Glomerular endothelial cell (primary cell): ENCODE results near the gene PBRM1. TPM values are rescaled to one million over a fixed set of nuclear protein-coding genes. Genes with fewer than 3 reads are reported as not detected.
"Not testable (repeated sequence)": the region's sequence is repeated elsewhere in the genome, so short reads cannot be mapped to it uniquely, and the experiment has no call there.

Experiments
- DNase-seq: peaks from one replicate; pipeline ENCODE4 v3.0.0-alpha.2; 2011; ENCODE audit warnings: low read depth, low spot score; ENCODE audit errors: extremely low read depth
- total RNA-seq: library from RNA; depleted of rRNA; stranded (reverse); fragments of >200 nt; gene quantifications from 2 replicates; pipeline ENCODE4 v1.2.3, GENCODE V29; 2015

Gene PBRM1
- total RNA-seq, 1 donor from 2014 or later = 78.4 TPM

DNA sequence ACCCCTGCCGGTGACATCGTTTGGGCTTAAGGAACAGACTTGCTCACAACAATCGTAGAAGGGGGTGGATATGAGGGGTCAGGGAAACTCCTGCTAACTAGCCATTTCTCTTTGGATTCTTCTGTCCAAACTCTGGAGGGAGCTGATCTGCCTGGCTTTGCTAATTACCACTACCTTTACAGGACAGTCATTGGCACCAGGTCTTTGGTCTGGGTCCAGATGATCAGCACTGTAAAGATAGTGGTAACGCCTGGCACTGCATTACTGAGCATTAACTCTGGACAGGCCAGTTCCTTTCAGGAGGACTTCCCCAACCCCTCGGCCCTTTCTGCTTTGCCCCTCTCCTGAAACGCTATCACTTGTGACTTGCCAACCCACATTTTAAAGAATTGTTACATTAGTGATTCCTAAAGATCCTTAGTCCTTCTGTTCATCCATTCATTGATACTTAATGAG, 148.5 kb downstream of the PBRM1 start:
- no peak for DNase-seq

GRCh38 chr3:52536369-52537164, 149.1 kb downstream of the PBRM1 start, which contains the start of gene UQCC5:
Gene UQCC5, plus strand, starts transcription at chr3:52536605. Its CDS starts 151 bp downstream, at chr3:52536756.
- DNase-seq = peak; percentile 70

- no peak for DNase-seq
Observed at GRCh38 chr3:52536112-52536368, 149.7 kb downstream of the PBRM1 start.

GRCh38 chr3:52535411-52536111, 150.2 kb downstream of the PBRM1 start:
- DNase-seq = no peak

- DNase-seq = no peak
Observed at GRCh38 chr3:52534281-52535183, 151.2 kb downstream of the PBRM1 start.

- no peak for DNase-seq
Observed at GRCh38 chr3:52533623-52534280, 152.0 kb downstream of the PBRM1 start, which contains the start of gene NT5DC2. Gene NT5DC2, minus strand, starts transcription at chr3:52533857. Its CDS starts 120 bp downstream, at chr3:52533737.

DNA sequence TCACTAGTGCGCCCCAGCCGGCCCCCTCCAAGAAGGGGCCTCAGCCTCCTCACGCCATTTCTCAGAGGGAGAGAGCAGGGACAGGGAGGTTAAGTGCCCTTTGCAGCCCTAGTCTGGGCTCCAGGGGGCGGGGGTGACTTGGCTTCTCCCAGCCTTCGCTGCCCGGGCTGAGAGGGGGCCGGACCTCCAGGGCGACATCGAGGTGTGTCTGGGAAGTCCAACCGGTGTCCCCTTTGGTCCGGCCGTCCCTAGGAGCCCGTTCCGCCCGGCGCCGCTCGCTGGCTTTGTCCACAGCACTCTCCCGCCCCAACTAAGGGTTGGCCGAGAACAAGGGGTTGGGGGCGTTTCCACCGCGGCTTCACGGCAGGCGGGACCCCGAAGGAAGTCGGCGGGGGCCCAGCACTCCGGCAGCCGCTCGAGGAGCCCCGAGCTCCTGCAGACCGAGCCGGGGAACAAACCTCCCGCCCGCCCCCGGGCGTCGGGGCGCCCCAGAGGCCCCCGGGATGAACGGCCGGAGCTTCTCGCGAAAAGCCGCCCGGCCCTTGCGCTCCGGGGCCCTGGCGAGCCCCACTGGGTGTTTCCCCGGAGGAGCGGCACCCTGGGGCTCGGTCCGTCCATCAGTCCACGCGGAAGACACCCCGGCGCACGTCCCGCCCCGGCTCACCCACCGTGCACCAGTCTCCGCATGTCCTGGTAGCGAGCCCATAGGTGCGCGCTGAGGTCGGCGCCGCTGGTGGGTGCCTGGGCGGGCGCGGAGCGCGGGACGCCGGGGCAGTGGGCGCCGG, 152.7 kb downstream of the PBRM1 start:
- DNase-seq = no peak

- peak; percentile 64 for DNase-seq
Observed at GRCh38 chr3:52532517-52532837, 153.2 kb downstream of the PBRM1 start.

DNA sequence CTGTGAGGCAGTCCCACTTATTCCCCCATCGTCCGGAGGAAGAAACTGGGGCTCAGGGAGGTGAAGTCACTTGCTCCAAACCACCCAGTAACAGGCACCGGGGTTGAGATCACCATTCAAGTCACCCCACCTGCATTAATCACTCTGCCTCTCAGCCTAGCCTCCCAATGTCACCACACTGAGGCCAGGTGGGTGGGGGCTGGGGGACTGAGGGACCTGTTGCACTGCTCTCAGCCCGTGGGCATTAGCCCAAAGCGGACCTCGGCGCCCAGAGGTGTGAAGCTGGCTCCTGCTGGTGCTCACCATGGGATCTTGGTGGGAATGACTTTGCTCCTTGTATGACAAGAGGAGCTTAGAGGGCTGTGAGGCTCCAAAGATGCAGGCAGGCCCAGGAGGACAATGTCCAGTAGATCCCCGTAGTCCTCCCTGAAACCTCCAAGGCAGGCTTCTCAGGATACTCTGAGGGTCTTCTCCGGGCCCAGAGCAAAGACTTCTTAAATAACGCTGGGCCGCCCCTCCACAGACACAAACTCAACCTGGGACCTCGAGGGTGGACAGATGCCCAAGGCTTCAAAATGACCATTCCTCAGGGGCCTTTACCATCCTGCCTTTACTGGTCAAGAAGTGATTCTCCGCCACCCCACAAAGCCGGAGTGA, 153.7 kb downstream of the PBRM1 start:
- DNase-seq = no peak

GRCh38 chr3:52530918-52531826, 154.5 kb downstream of the PBRM1 start:
- no peak for DNase-seq

DNA sequence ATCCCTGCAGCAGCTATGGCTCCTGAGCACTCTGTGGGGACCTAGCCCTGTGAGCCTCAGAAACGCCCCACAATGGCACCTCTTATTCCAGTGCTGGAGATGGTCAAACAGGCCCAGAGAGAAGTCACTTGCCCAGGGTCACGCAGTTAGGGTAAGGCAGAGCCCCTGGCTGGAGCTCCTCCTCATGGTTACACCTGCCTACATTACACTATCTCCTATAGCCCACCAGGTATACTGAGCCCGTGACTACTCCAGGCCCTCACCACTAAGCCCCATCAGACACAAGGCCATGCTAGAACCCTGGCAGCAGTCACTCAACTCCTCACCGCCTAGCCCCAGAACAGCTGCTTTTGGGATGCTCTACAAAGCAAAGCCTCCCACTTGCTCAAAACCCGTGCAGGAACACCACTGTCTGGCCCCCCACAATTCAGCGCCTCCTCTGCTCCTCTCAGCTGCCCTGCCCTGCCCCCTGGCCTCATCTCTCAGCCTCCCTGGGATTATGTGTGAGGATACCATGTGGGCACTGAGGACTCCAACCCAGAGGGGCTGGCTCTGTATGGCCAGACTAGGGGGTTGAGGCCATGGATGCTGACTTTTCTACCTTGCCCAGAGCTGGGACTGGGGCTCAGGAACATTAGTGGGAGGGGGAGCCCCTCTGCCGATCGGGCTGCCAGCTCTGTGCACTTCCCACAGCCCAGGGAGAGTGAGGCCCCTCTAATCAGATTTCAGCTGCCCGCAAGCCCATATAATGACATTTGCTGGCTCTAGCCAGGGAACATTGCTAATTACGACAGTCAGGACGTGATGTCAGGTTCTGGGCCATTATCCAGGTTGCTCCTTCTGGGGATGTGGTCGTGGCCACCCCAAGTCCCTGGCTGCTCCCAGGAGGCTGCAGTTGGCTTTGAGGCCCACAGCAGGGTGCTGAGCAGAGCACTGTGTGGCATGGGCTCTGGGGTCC, 156.1 kb downstream of the PBRM1 start:
- no peak for DNase-seq

- DNase-seq = no peak
Observed at GRCh38 chr3:52528586-52529375, 156.9 kb downstream of the PBRM1 start.

GRCh38 chr3:52527732-52528585, 157.8 kb downstream of the PBRM1 start:
- no peak for DNase-seq

- no peak for DNase-seq
Observed at GRCh38 chr3:52527039-52527731, 158.5 kb downstream of the PBRM1 start.

GRCh38 chr3:52526671-52527038, 159.1 kb downstream of the PBRM1 start:
- DNase-seq = not testable (repeated sequence)
